ENCODE results near the gene LARGE1. TPM values are rescaled to one million over a fixed set of nuclear protein-coding genes. Genes with fewer than 3 reads are reported as not detected.

Gene LARGE1
- total RNA-seq, 1 experiment from 2014 or later: 1.5 TPM

DNA sequence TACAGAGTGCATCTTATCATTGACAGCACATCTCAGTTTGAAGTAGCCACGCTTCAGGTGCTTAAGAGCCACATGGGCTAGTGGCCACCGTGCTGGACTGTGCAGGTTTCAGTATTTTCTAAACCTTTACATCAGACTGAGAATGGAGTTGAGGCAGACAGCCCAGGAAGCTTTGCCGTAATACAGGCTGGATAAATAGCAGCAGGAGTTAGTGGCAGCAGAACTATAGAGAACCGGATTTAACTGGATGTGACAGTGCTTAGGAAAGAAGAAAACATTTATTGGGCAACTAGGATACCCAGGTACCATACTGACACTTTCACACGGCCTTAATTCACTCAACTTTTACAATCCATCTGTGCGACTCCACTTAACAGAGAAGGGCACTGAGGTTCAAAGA, 145.5 kb downstream of the LARGE1 start:
- no peaks in the 10 kb centered on the region for H3K4me1 ChIP-seq (ENCODE audit: control insufficient read depth in 1 of 2, insufficient read depth in 2 of 2, low read length in 2 of 2)
- ChIA-PET CTCF (no interaction called here), POLR2A (no interaction called here), RAD21 (ENCODE audit: low non-redundant PET in 1 of 2, low total read pairs in 2 of 2, uncharacterized antibody in 2 of 2, unreplicated experiment in 2 of 2) (no interaction called here)
- H3K79me2 ChIP-seq (ENCODE audit: insufficient read depth, low read length): no peaks in the 10 kb centered on the region
- no peak overlapping the region for H3K27ac ChIP-seq (ENCODE audit: low read depth, low read length)
- no peaks in the 10 kb centered on the region for H3K36me3 ChIP-seq (ENCODE audit: control insufficient read depth in 1 of 2, insufficient read depth in 2 of 2, low read length in 2 of 2)
- no TSS peak for BruUV-seq (replicated peaks)
- no peaks in the 10 kb centered on the region for H3K9me2 ChIP-seq (ENCODE audit: insufficient read depth)
- H3K27me3 ChIP-seq (ENCODE audit: insufficient read depth, low read length): no peaks in the 10 kb centered on the region
- intact Hi-C loops (cut with micrococcal nuclease): no loop called here
- H3K4me3 ChIP-seq (replicated peaks in 1 of 2; ENCODE audit: low read depth in 1 of 2, low read length in 2 of 2): no peak overlapping the region
- DNase-seq (ENCODE audit: low read depth, low spot score): no peak
- peaks cover 8 to 28% of the 10 kb centered on the region in 2 experiments; a peak in 2 of 4 replicates for H3K9me3 ChIP-seq (ENCODE audit: control insufficient read depth in 1 of 2, insufficient read depth in 1 of 2, low read depth in 1 of 2, low read length in 2 of 2)
- no peaks in the 10 kb centered on the region for H4K20me1 ChIP-seq (ENCODE audit: insufficient read depth)
- no peak for TF ChIP-seq POLR2AphosphoS5 (IDR thresholded peaks at IDR 0.05; ENCODE audit: low read depth, low read length)
- TF ChIP-seq, protein P1, sequence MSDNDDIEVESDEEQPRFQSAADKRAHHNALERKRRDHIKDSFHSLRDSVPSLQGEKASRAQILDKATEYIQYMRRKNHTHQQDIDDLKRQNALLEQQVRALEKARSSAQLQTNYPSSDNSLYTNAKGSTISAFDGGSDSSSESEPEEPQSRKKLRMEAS (IDR thresholded peaks at IDR 0.05): no peak
- TF ChIP-seq ZFX (IDR thresholded peaks at IDR 0.05): no peak
- no peak for TF ChIP-seq YY1 (IDR thresholded peaks at IDR 0.05; ENCODE audit: extremely low read depth, insufficient replicate concordance, low read depth, low read length)
- TF ChIP-seq, protein P2, sequence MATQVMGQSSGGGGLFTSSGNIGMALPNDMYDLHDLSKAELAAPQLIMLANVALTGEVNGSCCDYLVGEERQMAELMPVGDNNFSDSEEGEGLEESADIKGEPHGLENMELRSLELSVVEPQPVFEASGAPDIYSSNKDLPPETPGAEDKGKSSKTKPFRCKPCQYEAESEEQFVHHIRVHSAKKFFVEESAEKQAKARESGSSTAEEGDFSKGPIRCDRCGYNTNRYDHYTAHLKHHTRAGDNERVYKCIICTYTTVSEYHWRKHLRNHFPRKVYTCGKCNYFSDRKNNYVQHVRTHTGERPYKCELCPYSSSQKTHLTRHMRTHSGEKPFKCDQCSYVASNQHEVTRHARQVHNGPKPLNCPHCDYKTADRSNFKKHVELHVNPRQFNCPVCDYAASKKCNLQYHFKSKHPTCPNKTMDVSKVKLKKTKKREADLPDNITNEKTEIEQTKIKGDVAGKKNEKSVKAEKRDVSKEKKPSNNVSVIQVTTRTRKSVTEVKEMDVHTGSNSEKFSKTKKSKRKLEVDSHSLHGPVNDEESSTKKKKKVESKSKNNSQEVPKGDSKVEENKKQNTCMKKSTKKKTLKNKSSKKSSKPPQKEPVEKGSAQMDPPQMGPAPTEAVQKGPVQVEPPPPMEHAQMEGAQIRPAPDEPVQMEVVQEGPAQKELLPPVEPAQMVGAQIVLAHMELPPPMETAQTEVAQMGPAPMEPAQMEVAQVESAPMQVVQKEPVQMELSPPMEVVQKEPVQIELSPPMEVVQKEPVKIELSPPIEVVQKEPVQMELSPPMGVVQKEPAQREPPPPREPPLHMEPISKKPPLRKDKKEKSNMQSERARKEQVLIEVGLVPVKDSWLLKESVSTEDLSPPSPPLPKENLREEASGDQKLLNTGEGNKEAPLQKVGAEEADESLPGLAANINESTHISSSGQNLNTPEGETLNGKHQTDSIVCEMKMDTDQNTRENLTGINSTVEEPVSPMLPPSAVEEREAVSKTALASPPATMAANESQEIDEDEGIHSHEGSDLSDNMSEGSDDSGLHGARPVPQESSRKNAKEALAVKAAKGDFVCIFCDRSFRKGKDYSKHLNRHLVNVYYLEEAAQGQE (IDR thresholded peaks at IDR 0.05; ENCODE audit: low read depth): no peak
- TF ChIP-seq, protein P3, sequence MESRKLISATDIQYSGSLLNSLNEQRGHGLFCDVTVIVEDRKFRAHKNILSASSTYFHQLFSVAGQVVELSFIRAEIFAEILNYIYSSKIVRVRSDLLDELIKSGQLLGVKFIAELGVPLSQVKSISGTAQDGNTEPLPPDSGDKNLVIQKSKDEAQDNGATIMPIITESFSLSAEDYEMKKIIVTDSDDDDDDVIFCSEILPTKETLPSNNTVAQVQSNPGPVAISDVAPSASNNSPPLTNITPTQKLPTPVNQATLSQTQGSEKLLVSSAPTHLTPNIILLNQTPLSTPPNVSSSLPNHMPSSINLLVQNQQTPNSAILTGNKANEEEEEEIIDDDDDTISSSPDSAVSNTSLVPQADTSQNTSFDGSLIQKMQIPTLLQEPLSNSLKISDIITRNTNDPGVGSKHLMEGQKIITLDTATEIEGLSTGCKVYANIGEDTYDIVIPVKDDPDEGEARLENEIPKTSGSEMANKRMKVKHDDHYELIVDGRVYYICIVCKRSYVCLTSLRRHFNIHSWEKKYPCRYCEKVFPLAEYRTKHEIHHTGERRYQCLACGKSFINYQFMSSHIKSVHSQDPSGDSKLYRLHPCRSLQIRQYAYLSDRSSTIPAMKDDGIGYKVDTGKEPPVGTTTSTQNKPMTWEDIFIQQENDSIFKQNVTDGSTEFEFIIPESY (IDR thresholded peaks at IDR 0.05; ENCODE audit: extremely low read depth, insufficient replicate concordance, low read length): no peak
- H3K9ac ChIP-seq (ENCODE audit: low read length): no peak overlapping the region
- no peak overlapping the region for H2AFZ ChIP-seq (ENCODE audit: low read depth, low read length, poor library complexity, severe bottlenecking)
- no peak for ATAC-seq
- no peak overlapping the region for H3K4me2 ChIP-seq (ENCODE audit: low read length)
